Neural progenitor cell (in vitro differentiated cells): ENCODE data around the gene ABHD4.

ENCODE experiments used
- EZH2 ChIP-seq: fragments of 200-600 bp; sonication (generic); IDR thresholded peaks from 2 replicates; pipeline ENCODE4 v1.6.1; 2017; ENCODE audit warnings: antibody characterized with exemption, mild to moderate bottlenecking, moderate library complexity
- TF ChIP-seq, protein P1 (sequence below): fragments of 200-600 bp; sonication (generic); IDR thresholded peaks from 2 replicates; pipeline ENCODE4 v1.5.1; 2017; ENCODE audit warnings: antibody characterized with exemption, mild to moderate bottlenecking

GRCh38 chr14:22588526-22589095, 9.5 kb upstream of the ABHD4 start:
- TF ChIP-seq, protein P1, sequence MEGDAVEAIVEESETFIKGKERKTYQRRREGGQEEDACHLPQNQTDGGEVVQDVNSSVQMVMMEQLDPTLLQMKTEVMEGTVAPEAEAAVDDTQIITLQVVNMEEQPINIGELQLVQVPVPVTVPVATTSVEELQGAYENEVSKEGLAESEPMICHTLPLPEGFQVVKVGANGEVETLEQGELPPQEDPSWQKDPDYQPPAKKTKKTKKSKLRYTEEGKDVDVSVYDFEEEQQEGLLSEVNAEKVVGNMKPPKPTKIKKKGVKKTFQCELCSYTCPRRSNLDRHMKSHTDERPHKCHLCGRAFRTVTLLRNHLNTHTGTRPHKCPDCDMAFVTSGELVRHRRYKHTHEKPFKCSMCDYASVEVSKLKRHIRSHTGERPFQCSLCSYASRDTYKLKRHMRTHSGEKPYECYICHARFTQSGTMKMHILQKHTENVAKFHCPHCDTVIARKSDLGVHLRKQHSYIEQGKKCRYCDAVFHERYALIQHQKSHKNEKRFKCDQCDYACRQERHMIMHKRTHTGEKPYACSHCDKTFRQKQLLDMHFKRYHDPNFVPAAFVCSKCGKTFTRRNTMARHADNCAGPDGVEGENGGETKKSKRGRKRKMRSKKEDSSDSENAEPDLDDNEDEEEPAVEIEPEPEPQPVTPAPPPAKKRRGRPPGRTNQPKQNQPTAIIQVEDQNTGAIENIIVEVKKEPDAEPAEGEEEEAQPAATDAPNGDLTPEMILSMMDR, result no peak
- TF ChIP-seq EZH2, result no peak
